GM21576 (cell line): ENCODE data around the gene SDC4.

Experiments
- ATAC-seq: cut with Tn5 transposase; IDR thresholded peaks from one replicate; pipeline ENCODE4 v1.9.1; 2021; ENCODE audit warnings: mild to moderate bottlenecking, moderate library complexity; ENCODE audit not compliant: unreplicated experiment

The SDC4 gene

DNA sequence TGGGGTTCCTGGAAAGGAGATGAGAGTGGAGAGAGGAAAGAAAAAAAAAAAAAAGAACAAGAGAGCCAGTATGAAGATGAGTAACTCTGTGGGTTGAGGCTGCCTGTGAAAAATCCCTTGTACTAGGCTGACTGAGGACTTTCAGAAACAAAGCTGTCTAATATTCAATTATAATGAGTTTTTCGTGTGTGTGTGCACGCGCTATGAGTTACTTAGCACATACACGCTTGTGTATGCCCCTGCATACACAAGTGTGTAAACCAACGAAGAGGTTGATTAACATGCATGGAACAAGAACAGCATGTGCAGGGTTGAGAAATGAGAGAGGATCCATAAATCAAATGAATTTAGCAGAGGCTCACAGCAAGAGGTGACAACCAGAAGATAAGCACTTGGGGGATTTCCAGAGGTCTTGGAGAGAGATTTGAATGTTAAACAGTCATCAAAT is 46.4 kb downstream of the SDC4 start:
- no peak for ATAC-seq

DNA sequence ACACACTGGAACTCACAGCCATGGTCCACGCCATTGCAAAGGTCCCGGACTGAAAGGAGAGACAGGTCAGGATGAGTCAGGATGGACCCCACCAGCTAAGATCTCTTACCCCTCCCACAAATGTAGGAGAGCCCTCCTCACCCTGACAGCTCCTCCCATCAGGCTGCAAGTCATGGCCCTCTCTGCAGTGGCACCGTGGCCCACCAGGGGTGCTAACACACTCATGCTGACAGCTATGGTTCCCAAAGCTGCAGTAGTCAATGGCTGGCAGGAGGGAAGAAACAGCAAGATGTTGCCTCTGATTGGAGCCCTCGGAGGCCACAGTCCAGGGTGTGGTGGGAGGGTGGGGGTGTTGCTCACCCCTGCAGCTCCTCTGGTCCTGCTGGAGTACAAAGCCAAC is 47.3 kb downstream of the SDC4 start:
- no peak for ATAC-seq

- ATAC-seq, result no peak
Observed at GRCh38 chr20:45299786-45300185, 48.4 kb downstream of the SDC4 start.

- no peak for ATAC-seq
Observed at GRCh38 chr20:45297786-45298497, 50.3 kb downstream of the SDC4 start.

- ATAC-seq, result no peak
Observed at GRCh38 chr20:45294659-45295058, 53.6 kb downstream of the SDC4 start.

DNA sequence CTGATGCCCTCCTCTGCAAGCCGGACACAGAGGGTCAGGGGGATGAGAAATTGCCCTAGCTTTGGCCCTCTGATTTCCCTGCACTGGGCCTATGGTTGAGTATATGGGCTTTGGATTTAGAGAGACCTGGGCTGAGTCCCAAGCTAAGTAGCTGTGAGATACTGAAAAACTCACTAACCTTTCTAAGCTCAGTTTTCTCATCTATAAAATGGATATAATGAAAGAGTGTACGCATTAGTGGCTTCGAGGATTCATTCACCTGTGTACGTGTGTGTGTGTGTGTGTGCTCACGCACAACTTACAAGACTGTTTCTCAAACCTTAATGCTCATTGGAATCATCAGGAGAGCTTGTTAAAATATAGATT is 54.2 kb downstream of the SDC4 start:
- ATAC-seq, result no peak

DNA sequence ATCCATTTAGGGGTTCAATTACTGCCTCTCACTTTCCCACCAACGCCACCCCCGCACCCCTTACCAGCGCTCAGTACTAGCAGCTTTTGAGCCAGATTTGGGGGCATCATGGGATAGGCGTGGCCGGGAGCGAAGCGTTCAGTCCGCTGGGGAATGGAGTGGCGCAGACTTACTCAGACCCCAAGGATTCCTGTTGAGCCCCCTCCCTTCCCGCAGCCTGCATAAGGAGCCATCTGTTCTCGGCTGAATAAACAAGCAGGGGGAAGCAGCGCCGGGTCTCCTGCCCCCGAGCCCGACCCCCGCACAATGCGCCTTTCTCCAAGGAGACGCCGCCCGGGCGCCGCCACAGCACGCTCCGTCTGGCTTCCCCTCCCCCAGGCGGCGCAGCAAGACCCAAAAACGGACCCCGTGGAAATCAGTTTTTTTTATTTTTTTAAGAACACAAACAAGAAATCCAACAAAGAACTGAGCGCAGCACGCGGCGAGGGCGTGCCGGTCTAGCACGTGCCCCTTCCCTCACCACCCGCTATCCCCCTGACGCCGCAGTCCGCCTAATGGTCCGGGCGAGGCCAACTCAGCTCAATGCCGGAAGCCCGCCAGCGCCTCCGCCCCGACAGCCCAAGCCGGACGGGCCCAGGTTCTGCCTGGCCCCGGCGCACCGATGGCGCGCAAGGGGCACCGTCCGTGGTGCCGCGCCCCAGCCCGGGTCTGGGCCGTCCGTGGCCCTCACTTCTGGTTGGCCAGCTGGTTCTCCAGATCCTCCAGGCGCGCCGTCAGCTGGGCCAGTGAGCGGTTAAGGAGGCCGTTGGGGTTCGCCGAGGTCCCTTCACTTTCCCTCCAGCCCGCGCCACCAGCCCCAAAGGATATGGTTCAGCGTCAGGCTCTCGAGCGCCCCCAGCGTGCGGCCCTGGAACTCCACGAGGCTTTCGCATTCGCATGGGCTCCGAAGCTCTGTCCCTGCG is 54.9 kb downstream of the SDC4 start:
- no peak for ATAC-seq

GRCh38 chr20:45292343-45292742 is 55.9 kb downstream of the SDC4 start:
- ATAC-seq, result no peak

DNA sequence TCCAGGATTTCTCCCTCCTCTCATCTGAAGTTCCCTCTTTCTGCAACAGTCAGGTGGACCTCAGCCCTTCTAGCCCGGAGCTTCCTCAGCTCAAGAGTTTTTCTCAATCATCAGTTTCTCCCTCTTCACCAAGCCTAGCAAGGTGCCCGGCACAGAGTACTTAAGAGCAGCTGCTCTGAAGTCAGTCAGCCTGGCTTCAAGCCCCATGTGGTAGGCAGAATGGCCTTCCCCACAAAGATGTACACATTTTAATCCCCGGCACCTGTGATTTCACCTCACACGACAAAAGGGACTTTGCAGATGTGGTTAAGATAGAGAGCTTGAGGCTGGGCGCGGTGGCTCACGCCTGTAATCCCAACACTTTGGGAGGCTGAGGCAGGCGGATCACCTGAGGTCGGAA is 56.7 kb downstream of the SDC4 start:
- no peak for ATAC-seq

GRCh38 chr20:45290677-45291355 is 57.4 kb downstream of the SDC4 start:
- ATAC-seq, result no peak

DNA sequence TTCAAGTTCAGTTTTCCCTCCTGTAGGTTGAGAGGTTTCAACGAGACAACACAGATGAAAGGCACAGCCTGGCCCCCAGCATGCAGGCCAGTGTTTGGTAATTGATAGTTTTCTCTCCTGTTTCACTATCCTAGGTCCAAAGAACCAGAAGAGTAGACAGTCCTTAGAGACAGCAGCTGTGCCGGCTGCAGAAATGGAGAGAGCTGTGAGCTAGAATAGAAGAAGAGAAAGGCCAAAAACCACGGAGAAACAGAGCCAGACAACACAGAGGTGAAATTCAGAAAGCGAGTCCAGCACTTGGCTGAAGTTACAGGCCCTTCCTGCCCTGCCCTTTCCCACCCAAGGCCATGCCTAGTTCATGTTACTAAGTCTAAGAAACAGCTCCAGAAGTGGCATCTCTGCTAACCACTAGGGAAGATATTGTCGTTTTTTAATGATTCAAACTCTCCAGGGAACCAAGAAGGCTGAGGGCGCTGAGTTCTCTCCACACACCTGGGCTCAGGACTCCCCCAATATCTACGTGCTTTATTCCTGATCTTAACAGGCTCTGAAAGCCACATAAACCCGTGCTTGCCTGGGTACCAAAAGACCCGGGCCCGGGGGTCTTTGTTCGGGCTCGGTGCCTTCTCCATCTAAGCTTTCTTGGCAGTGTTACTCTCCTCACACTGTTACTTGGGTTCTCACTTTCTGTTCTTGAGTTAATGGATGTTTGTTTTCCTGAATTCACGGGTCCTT is 58.1 kb downstream of the SDC4 start:
- no peak for ATAC-seq

- no peak for ATAC-seq
Observed at GRCh38 chr20:45288860-45289259, 59.4 kb downstream of the SDC4 start.

DNA sequence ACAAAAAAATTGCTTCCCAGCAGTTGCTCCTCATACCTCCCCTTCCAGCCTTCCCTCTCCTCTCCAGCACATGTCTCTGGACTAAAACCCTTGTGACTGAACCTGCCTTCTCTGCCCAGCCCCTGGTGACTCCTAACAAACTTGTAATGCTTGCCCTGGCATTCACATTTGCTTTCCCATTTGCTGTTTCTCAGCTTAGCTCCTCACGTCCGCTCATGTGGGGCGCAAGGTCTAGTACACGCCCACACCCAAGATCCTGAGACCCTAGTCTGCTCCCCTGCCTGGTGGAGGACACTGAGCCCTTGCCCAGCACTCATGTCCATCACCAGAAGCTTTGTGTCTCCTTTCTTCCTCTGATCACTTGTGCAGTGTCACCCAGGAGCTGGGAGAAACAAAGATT is 59.8 kb downstream of the SDC4 start:
- no peak for ATAC-seq

- no peak for ATAC-seq
Observed at GRCh38 chr20:45283551-45284057, 64.6 kb downstream of the SDC4 start.

DNA sequence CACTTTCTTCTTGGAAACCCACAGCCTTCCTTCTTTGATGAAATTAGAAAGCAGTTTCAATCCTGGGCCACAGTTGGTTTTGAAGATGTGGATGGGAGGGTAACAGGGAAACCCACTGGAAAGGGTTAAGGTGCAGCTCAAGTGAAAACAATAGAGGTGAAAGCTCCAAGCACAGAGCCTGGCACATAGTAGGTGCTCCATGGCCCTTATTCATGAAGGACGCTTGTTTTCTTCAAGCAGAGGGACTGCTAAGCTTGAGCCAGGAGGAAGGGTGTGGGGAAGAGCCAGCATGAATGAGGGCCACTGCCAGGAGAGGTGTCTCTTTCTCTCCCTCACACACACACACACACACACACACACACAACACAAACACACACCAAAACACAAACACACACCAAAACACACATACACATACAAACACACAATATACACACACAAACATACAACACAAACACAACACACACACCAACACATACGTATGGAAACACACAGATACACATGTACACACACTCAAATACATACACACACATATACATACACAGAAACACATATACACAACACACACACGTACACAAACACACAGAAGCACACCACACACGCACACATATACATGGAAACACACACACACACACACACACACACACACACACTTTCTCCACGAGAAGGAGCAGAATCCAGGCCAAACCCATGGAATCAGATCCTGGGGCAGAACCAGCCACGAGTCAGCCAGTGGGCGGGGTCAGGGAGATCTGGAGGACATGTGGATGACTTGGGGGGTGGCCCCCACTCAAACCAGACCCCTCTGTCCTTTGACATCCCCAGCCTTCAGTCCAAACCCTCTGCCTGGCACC is 65.3 kb downstream of the SDC4 start:
- no peak for ATAC-seq

GRCh38 chr20:45279992-45280391 is 68.2 kb downstream of the SDC4 start:
- ATAC-seq, result no peak

GRCh38 chr20:45275338-45275737 is 72.9 kb downstream of the SDC4 start:
- ATAC-seq, result no peak
